Neutrophil (primary cell): Measurements from ENCODE around the gene TMEM80.

Experiments used
- H3K27ac ChIP-seq: fragments of 200-600 bp; sonication (generic); 2 replicates; pipeline ENCODE4 v1.5.1; 2016; ENCODE audit warnings: mild to moderate bottlenecking, moderate library complexity
- H3K27me3 ChIP-seq: fragments of 200-600 bp; sonication (generic); 2 replicates; pipeline ENCODE4 v1.6.0; 2016; ENCODE audit warnings: mild to moderate bottlenecking
- H3K36me3 ChIP-seq: fragments of 200-600 bp; sonication (generic); 2 replicates; pipeline ENCODE4 v1.5.1; 2017
- H3K4me1 ChIP-seq, 2 experiments: fragments of 200-600 bp in 1 of 2; sonication (generic) in 1 of 2; 1 replicate in 1 of 2; 2 replicates in 1 of 2; pipeline versions ENCODE4 v1.5.1 to v1.6.1; 2013 to 2016; ENCODE audit warnings: low read depth in 1 of 2, low read length in 1 of 2, mild to moderate bottlenecking in 1 of 2, moderate library complexity in 1 of 2; ENCODE audit not compliant: control insufficient read depth in 1 of 2, insufficient read depth in 1 of 2
- H3K4me3 ChIP-seq, 2 experiments: fragments of 200-600 bp in 1 of 2; sonication (generic) in 1 of 2; 1 replicate in 1 of 2; 2 replicates in 1 of 2; pipeline ENCODE4 v1.5.1; 2013 to 2016; ENCODE audit warnings: low read depth in 1 of 2, low read length in 1 of 2, mild to moderate bottlenecking in 1 of 2, moderate library complexity in 1 of 2
- H3K9me3 ChIP-seq: fragments of 200-600 bp; sonication (generic); 2 replicates; pipeline ENCODE4 v1.5.1; 2016
- TF ChIP-seq, protein P1 (sequence below): fragments of 200-600 bp; sonication (generic); IDR thresholded peaks from 2 replicates; pipeline ENCODE4 v1.5.1; 2016; ENCODE audit warnings: antibody characterized with exemption

The TMEM80 gene

DNA sequence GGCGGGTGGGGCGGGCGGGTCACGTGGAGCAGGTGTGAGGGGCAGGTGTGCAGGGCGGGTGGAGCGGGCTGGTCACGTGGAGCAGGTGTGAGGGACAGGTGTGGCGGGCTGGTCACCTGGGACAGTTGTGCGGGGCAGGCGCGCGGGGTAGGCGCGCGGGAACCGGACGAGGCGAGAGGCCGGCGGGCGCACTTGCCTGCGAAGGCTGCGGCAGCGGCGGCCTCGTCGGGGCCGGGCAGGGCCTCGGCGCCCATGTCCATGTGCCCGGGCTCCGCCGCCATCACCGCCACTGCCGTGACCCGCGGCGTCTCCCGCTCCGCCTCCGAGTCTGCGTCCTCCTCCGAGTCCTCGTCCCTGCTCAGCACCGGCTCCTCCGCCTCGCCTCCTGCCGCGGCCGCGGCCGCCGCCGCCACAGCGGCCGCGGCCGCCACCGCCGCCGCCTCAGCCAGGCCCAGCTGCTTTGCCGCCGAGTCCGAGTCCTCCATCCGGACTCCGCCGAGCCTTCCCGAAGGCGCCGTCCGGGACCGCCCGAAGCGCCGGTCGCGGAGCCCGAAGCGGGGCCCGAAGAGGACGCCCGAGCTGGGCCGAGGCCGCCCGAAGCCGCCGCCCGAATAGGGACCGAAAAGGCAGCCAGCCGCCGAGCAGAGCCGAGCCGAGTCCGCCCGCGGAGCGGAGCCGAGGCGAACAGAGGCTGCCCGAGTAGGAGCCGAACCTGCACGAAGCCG is 891 bp upstream of the TMEM80 start, which contains the start of gene DEAF1:
TSS of gene DEAF1 (minus strand) at position 660 of the 725 bp plus-strand sequence. CDS start at position 485, 175 bp downstream.
- peaks cover 33 to 36% of the 10 kb centered on the region in 2 experiments for H3K4me1 ChIP-seq
- H3K27ac ChIP-seq, result peak within 1 kb of the TSS; percentile 98
- TF ChIP-seq, protein P1, sequence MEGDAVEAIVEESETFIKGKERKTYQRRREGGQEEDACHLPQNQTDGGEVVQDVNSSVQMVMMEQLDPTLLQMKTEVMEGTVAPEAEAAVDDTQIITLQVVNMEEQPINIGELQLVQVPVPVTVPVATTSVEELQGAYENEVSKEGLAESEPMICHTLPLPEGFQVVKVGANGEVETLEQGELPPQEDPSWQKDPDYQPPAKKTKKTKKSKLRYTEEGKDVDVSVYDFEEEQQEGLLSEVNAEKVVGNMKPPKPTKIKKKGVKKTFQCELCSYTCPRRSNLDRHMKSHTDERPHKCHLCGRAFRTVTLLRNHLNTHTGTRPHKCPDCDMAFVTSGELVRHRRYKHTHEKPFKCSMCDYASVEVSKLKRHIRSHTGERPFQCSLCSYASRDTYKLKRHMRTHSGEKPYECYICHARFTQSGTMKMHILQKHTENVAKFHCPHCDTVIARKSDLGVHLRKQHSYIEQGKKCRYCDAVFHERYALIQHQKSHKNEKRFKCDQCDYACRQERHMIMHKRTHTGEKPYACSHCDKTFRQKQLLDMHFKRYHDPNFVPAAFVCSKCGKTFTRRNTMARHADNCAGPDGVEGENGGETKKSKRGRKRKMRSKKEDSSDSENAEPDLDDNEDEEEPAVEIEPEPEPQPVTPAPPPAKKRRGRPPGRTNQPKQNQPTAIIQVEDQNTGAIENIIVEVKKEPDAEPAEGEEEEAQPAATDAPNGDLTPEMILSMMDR, result peak; percentile 58

DNA sequence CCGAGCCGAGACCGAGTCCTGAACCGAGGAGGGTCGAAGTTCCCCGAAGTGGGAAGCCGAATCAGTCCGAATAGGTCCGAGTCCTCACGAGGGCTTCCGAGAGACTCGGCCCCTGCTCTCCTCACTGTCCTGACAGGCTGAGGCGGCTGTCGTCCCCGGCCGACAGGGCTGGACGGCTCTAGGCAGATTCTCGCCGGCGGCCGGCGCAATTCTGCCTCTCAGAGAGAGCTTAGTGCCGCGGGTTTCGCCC is 403 bp upstream of the TMEM80 start:
- no peaks in the 10 kb centered on the region for H3K27me3 ChIP-seq
- H3K36me3 ChIP-seq, result peaks cover 12% of the 10 kb centered on the region
- TF ChIP-seq, protein P1, result no peak
- H3K4me1 ChIP-seq, result peaks cover 33 to 36% of the 10 kb centered on the region in 2 experiments
- H3K27ac ChIP-seq, result peak overlapping the region; percentile 98
- H3K9me3 ChIP-seq, result no peaks in the 10 kb centered on the region
- H3K4me3 ChIP-seq, result peak overlapping the region; percentile 87 to 90

More for the DNA sequence above, 891 bp upstream of the TMEM80 start, which contains the start of gene DEAF1:
- Histone ChIP-seq H3K36me3 (peaks cover 8% of the 10 kb centered on the region), H3K9me3 (no peaks in the 10 kb centered on the region), H3K4me3 (peak within 1 kb of the TSS; percentile 87 to 90), H3K27me3 (no peaks in the 10 kb centered on the region)

DNA sequence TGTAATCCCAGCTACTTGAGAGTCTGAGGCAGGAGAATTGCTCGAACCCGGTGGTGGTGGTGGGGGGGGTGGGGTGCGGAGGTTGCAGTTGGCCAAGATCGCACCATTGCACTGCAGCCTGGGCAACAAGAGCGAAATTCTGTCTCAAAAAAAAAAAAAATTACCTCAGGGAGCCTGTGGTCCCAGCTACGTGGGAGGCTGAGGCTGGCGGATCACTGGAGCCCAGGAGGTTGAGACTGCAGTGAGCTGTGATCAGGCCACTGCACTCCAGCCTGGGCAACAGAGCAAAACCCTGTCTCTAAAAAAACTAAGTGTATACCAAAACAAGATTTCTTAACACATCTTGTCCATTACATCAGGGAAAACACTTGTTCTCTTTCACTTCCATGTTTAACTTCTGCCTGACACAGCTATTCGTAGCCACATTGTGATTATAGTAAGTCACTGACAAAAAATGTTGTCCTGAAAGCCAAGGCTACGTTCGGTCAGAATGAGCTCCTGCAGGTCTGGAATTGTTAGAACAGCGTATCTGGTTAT is 1.4 kb downstream of the TMEM80 start:
- H3K27ac ChIP-seq, result peak overlapping the region; percentile 98

DNA sequence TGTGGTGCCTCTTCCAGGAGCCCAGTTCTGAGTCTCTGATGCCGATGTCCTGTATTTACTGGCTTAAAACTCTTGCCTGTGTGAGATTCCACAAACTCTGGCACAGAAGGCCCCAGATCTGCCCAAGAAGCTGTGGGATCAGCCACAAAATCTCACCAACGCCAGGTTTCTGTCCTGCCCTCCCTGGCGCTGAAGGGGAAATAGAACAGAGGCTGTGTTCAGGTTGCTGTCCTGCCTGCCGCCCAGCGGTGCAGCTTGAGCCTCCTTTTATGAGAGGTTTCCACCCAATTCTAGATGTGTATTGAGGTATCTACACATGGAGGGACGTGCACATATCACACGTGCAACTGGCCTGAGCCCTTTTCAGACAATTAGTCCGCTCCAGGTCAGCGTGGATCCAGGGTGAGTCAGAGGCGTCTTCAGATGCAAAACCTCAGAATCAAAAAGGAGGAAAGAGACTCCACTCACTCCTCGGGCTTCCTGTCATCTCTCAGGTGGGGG is 2.2 kb downstream of the TMEM80 start:
- Histone ChIP-seq H3K27ac (peak overlapping the region; percentile 98), H3K4me1 (peaks cover 37 to 39% of the 10 kb centered on the region in 2 experiments)
- TF ChIP-seq, protein P1, result no peak

More for the DNA sequence above, 1.4 kb downstream of the TMEM80 start:
- H3K4me3 ChIP-seq, result peak overlapping the region; percentile 14 to 90
- H3K9me3 ChIP-seq, result no peaks in the 10 kb centered on the region
- no peaks in the 10 kb centered on the region for H3K27me3 ChIP-seq
- H3K36me3 ChIP-seq, result peaks cover 19% of the 10 kb centered on the region
- TF ChIP-seq, protein P1, result no peak
- H3K4me1 ChIP-seq, result peaks cover 33 to 36% of the 10 kb centered on the region in 2 experiments

DNA sequence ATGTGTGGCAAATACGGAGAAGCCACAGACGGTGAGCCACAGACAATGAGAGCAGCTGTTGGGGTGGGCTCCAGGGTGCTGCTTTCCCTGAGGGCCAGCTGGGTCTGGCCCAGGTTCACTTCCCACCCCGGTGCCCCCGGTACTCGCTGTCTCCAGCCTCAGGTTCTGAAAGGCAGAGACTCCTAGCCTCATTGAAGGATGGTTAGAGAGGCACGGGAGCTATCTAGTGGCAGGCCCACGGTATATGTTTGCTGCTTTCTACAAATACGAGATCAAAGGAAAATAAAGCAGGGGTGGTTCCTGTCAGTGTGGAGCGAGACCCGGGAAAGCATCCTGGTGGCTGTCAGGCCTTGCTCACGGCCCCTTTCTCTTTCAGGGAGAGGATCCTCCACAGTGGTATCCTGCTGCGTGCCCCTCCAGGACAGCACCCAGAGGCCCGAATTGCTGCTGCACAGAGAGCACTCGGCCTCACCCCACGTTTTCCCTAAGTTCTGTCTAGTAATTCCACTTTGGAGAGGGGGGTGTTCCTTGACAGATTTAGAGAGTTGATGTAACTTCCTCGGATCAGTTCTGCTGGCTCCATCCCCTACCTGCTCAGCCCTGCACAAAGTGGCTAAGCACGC is 3.0 kb downstream of the TMEM80 start:
- H3K27ac ChIP-seq, result no peak overlapping the region
- peaks cover 27% of the 10 kb centered on the region for H3K36me3 ChIP-seq
- H3K4me3 ChIP-seq, result no peak overlapping the region
- H3K27me3 ChIP-seq, result no peaks in the 10 kb centered on the region
- H3K4me1 ChIP-seq, result peaks cover 37% of the 10 kb centered on the region in 2 experiments
- TF ChIP-seq, protein P1, result no peak
- H3K9me3 ChIP-seq, result no peaks in the 10 kb centered on the region

More for the DNA sequence above, 2.2 kb downstream of the TMEM80 start:
- H3K9me3 ChIP-seq, result no peaks in the 10 kb centered on the region
- H3K27me3 ChIP-seq, result no peaks in the 10 kb centered on the region
- no peak overlapping the region for H3K4me3 ChIP-seq
- peaks cover 24% of the 10 kb centered on the region for H3K36me3 ChIP-seq
